Right cardiac atrium (tissue), 5 donors: ENCODE results near the gene WDR19. TPM values are rescaled to one million over a fixed set of nuclear protein-coding genes. Genes with fewer than 3 reads are reported as not detected.

Experiments
- ATAC-seq, 2 donors: fragments of 200-7000 bp; cut with Tn5 transposase; one replicate each; pipeline versions ENCODE4 v1.8.0 to v1.9.1; 2020; ENCODE audit warnings: moderate library complexity in 2 of 2, mild to moderate bottlenecking in 1 of 2
- DNase-seq, 3 donors: peaks; one replicate each; pipeline ENCODE4 v3.0.0-alpha.2; 2020
- H3K27ac ChIP-seq: one replicate; pipeline ENCODE4 v1.5.1; 2013; ENCODE audit warnings: mild to moderate bottlenecking, low read length, control low read depth, moderate library complexity
- H3K27me3 ChIP-seq: one replicate; pipeline ENCODE4 v1.6.1; 2013; ENCODE audit not compliant: control insufficient read depth, insufficient read depth
- H3K4me1 ChIP-seq: one replicate; pipeline ENCODE4 v1.6.1; 2013; ENCODE audit warnings: low read length; ENCODE audit not compliant: control insufficient read depth, insufficient read depth
- H3K4me3 ChIP-seq: one replicate; pipeline ENCODE4 v1.5.1; 2013; ENCODE audit warnings: low read length, control low read depth
- H3K9me3 ChIP-seq: one replicate; pipeline ENCODE4 v1.6.1; 2013; ENCODE audit warnings: low read length; ENCODE audit not compliant: control insufficient read depth
- WGBS: extraction: QIAGEN DNeasy Blood & Tissue Kit; methylation state at CpG from one replicate; pipeline ENCODE4 v1.1.7; 2013; 5-methylcytosine and 5-hydroxymethylcytosine counted together
- intact Hi-C, 4 donors: fragments of 100-400 bp; cut with DNase I; formaldehyde crosslinking; loops; one replicate each; pipeline versions ENCODE4 v1.11.0 to v1.14.0; 2022 to 2023
- polyA plus RNA-seq: library from polyadenylated mRNA; stranded (reverse); fragments of 200-250 nt; gene quantifications from one replicate; pipeline ENCODE4 v1.2.3, GENCODE V29; 2013
- total RNA-seq, 4 donors: library from RNA; stranded (reverse); fragmentation: NEBNext Ultra II Directional; extraction: Animal tissue kit (Norgen Biotek cat#: 25700); gene quantifications; one replicate each; pipeline ENCODE4 v1.2.1, GENCODE V29; 2021
- donor health status: healthy with polysubstance abuse.
- donor health status: DM: no; HTN: yes; CAD: no.
- donor health status: DM: no; HTN: no; CAD: no.
- donor health status: DM: no; HTN: yes; CAD: no; lungs with severe emphysema.
- donor health status: DM: yes; HTN: yes; CAD: no.

WDR19 gene
- total and polyA plus RNA-seq, 5 donors: 9.6 to 18.0 (median 12.9) TPM

- DNase-seq: no peak
Measured at GRCh38 chr4:39295784-39296183, 113.5 kb downstream of the WDR19 start.

GRCh38 chr4:39302901-39303300 is 120.6 kb downstream of the WDR19 start:
- Histone ChIP-seq H3K4me1 (no peaks in the 10 kb centered on the region), H3K4me3 (no peak overlapping the region), H3K9me3 (no peaks in the 10 kb centered on the region), H3K27ac (no peak overlapping the region), H3K27me3 (no peaks in the 10 kb centered on the region)
- DNase-seq (no peak), ATAC-seq (no peak)
- 100% methylated on average over 1 of the region's 1 CpG for WGBS
- intact Hi-C loops: no loop called here

More at GRCh38 chr4:39295784-39296183, 113.5 kb downstream of the WDR19 start:
- no peak overlapping the region for H3K4me3 ChIP-seq
- no peaks in the 10 kb centered on the region for H3K27me3 ChIP-seq
- intact Hi-C loops: no loop called here
- no peak for ATAC-seq
- WGBS: 97% methylated on average over 8 of the region's 8 CpGs
- H3K9me3 ChIP-seq: no peaks in the 10 kb centered on the region
- no peaks in the 10 kb centered on the region for H3K4me1 ChIP-seq
- no peak overlapping the region for H3K27ac ChIP-seq

GRCh38 chr4:39303871-39304270 is 121.5 kb downstream of the WDR19 start:
- intact Hi-C loops: no loop called here
- H3K9me3 ChIP-seq: no peaks in the 10 kb centered on the region
- H3K27me3 ChIP-seq: no peaks in the 10 kb centered on the region
- no peak overlapping the region for H3K27ac ChIP-seq
- no peaks in the 10 kb centered on the region for H3K4me1 ChIP-seq
- H3K4me3 ChIP-seq: no peak overlapping the region
- WGBS: 85% methylated on average over 3 of the region's 3 CpGs
- no peak for ATAC-seq
- no peak for DNase-seq

GRCh38 chr4:39304651-39305050 is 122.3 kb downstream of the WDR19 start:
- DNase-seq: no peak
- intact Hi-C loops: no loop called here
- ATAC-seq: no peak
- H3K4me1 ChIP-seq: no peaks in the 10 kb centered on the region
- no peak overlapping the region for H3K4me3 ChIP-seq
- 83% methylated on average over 5 of the region's 5 CpGs for WGBS
- no peak overlapping the region for H3K27ac ChIP-seq
- no peaks in the 10 kb centered on the region for H3K27me3 ChIP-seq
- no peaks in the 10 kb centered on the region for H3K9me3 ChIP-seq

- DNase-seq (peak in 1 of 3 donors; percentile 60), ATAC-seq (peak; percentile 80 to 84)
- Histone ChIP-seq H3K27ac (no peak overlapping the region), H3K27me3 (no peaks in the 10 kb centered on the region), H3K4me3 (no peak overlapping the region), H3K9me3 (no peaks in the 10 kb centered on the region), H3K4me1 (no peaks in the 10 kb centered on the region)
- 55% methylated on average over 14 of the region's 14 CpGs for WGBS
- intact Hi-C loops: no loop called here
Measured at GRCh38 chr4:39305912-39306677, 123.8 kb downstream of the WDR19 start.

GRCh38 chr4:39308611-39309010 is 126.3 kb downstream of the WDR19 start:
- no peak overlapping the region for H3K4me3 ChIP-seq
- DNase-seq: no peak
- peak overlapping the region; percentile 63 for H3K27ac ChIP-seq
- H3K9me3 ChIP-seq: no peaks in the 10 kb centered on the region
- intact Hi-C loops: no loop called here
- H3K27me3 ChIP-seq: no peaks in the 10 kb centered on the region
- ATAC-seq: peak; percentile 55 to 72
- peaks cover 6% of the 10 kb centered on the region for H3K4me1 ChIP-seq
- 49% methylated on average over 6 of the region's 6 CpGs for WGBS

GRCh38 chr4:39312816-39313215 is 130.5 kb downstream of the WDR19 start:
- DNase-seq (no peak), ATAC-seq (no peak)
- Histone ChIP-seq H3K27ac (peak overlapping the region; percentile 51), H3K9me3 (no peaks in the 10 kb centered on the region), H3K4me3 (no peak overlapping the region), H3K27me3 (no peaks in the 10 kb centered on the region), H3K4me1 (peaks cover 6% of the 10 kb centered on the region)
- 18% methylated on average over 4 of the region's 4 CpGs for WGBS
- intact Hi-C loops: no loop called here

GRCh38 chr4:39319676-39320075 is 137.3 kb downstream of the WDR19 start:
- Histone ChIP-seq H3K4me1 (no peaks in the 10 kb centered on the region), H3K9me3 (no peaks in the 10 kb centered on the region), H3K27ac (no peak overlapping the region), H3K4me3 (no peak overlapping the region), H3K27me3 (no peaks in the 10 kb centered on the region)
- DNase-seq (no peak), ATAC-seq (no peak)
- intact Hi-C loops: no loop called here
- 94% methylated on average over 4 of the region's 4 CpGs for WGBS

GRCh38 chr4:39320381-39321115 is 138.2 kb downstream of the WDR19 start:
- Histone ChIP-seq H3K27me3 (no peaks in the 10 kb centered on the region), H3K4me3 (no peak overlapping the region), H3K27ac (no peak overlapping the region), H3K9me3 (no peaks in the 10 kb centered on the region), H3K4me1 (no peaks in the 10 kb centered on the region)
- DNase-seq (no peak), ATAC-seq (no peak)
- intact Hi-C loops: no loop called here

- Histone ChIP-seq H3K4me1 (no peaks in the 10 kb centered on the region), H3K9me3 (no peaks in the 10 kb centered on the region), H3K4me3 (no peak overlapping the region), H3K27me3 (no peaks in the 10 kb centered on the region), H3K27ac (no peak overlapping the region)
- 95% methylated on average over 1 of the region's 1 CpG for WGBS
- DNase-seq (no peak), ATAC-seq (no peak)
- intact Hi-C loops: no loop called here
Measured at GRCh38 chr4:39323821-39324220, 141.5 kb downstream of the WDR19 start.

GRCh38 chr4:39324446-39324845 is 142.1 kb downstream of the WDR19 start:
- WGBS: 94% methylated on average over 2 of the region's 2 CpGs
- no peaks in the 10 kb centered on the region for H3K9me3 ChIP-seq
- ATAC-seq: no peak
- DNase-seq: no peak
- no peaks in the 10 kb centered on the region for H3K27me3 ChIP-seq
- H3K27ac ChIP-seq: no peak overlapping the region
- intact Hi-C loops: no loop called here
- no peak overlapping the region for H3K4me3 ChIP-seq
- no peaks in the 10 kb centered on the region for H3K4me1 ChIP-seq
